Breast epithelium (tissue), 3 donors: ENCODE data around the gene NEDD4L.

Source experiments
- POLR2A ChIP-seq: fragments of 450-650 bp; IDR thresholded peaks from one replicate; pipeline ENCODE4 v1.6.1; 2016; ENCODE audit warnings: antibody characterized with exemption, mild to moderate bottlenecking, moderate library complexity
- POLR2AphosphoS5 ChIP-seq, 3 donors: sonication (generic); formaldehyde crosslinking; IDR thresholded peaks; one replicate each; pipeline ENCODE4 v1.6.1; 2017; ENCODE audit warnings: antibody characterized with exemption in 3 of 3
- TF ChIP-seq, protein P1 (sequence below), 3 donors: fragments of 450-650 bp; IDR thresholded peaks; one replicate each; pipeline ENCODE4 v1.5.1; 2016 to 2017; ENCODE audit warnings: antibody characterized with exemption in 3 of 3, mild to moderate bottlenecking in 3 of 3, moderate library complexity in 3 of 3

DNA sequence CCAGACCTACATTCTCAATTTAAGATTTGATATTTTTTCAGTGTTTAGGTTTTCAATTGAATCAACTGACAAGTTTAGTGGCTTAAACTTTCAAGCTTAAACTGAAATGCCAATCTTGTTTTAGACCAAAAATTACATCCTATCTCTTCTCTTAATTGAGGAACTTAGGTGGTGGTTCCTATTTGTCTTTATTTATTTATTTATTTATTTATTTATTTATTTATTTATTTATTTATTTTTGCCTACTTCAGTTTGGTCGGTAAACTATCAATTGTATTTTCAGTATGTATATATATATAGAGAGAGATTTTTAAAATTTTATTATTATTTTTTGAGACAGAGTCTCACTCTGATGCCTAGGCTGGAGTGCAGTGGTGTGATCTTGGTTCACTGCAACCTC is 68.1 kb downstream of the NEDD4L start:
- TF ChIP-seq, protein P1, sequence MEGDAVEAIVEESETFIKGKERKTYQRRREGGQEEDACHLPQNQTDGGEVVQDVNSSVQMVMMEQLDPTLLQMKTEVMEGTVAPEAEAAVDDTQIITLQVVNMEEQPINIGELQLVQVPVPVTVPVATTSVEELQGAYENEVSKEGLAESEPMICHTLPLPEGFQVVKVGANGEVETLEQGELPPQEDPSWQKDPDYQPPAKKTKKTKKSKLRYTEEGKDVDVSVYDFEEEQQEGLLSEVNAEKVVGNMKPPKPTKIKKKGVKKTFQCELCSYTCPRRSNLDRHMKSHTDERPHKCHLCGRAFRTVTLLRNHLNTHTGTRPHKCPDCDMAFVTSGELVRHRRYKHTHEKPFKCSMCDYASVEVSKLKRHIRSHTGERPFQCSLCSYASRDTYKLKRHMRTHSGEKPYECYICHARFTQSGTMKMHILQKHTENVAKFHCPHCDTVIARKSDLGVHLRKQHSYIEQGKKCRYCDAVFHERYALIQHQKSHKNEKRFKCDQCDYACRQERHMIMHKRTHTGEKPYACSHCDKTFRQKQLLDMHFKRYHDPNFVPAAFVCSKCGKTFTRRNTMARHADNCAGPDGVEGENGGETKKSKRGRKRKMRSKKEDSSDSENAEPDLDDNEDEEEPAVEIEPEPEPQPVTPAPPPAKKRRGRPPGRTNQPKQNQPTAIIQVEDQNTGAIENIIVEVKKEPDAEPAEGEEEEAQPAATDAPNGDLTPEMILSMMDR (IDR thresholded peaks at IDR 0.05) = no peak
- TF ChIP-seq POLR2AphosphoS5 (IDR thresholded peaks at IDR 0.05) (no peak), POLR2A (no peak)
